EH (cell line): ENCODE data around the gene CYP3A7.
"Not testable (repeated sequence)": the region's sequence is repeated elsewhere in the genome, so short reads cannot be mapped to it uniquely, and the experiment has no call there.

Source experiments
- DNase-seq: peaks from one replicate; pipeline ENCODE4 v3.0.0-alpha.2; 2015; ENCODE audit warnings: low read depth

Gene CYP3A7

GRCh38 chr7:99666013-99666395 is 69.0 kb downstream of the CYP3A7 start:
- no peak for DNase-seq

- DNase-seq = no peak
These were observed 69.5 kb downstream of the CYP3A7 start for GRCh38 chr7:99665312-99666012.

- DNase-seq = not testable (repeated sequence)
These were observed 77.1 kb downstream of the CYP3A7 start for GRCh38 chr7:99657879-99658278.
